Embryonic facial prominence (tissue), 1 donor: ENCODE data around the gene THOP1.
A peak's percentile ranks its signal among the peaks of the same experiment; 100 is the strongest.
"Not testable (repeated sequence)": the region's sequence is repeated elsewhere in the genome, so short reads cannot be mapped to it uniquely, and the experiment has no call there.

Source experiments
- DNase-seq: peaks from one replicate; pipeline ENCODE4 v3.0.0-alpha.2; 2016; ENCODE audit errors: extremely low spot score

THOP1 gene

DNA sequence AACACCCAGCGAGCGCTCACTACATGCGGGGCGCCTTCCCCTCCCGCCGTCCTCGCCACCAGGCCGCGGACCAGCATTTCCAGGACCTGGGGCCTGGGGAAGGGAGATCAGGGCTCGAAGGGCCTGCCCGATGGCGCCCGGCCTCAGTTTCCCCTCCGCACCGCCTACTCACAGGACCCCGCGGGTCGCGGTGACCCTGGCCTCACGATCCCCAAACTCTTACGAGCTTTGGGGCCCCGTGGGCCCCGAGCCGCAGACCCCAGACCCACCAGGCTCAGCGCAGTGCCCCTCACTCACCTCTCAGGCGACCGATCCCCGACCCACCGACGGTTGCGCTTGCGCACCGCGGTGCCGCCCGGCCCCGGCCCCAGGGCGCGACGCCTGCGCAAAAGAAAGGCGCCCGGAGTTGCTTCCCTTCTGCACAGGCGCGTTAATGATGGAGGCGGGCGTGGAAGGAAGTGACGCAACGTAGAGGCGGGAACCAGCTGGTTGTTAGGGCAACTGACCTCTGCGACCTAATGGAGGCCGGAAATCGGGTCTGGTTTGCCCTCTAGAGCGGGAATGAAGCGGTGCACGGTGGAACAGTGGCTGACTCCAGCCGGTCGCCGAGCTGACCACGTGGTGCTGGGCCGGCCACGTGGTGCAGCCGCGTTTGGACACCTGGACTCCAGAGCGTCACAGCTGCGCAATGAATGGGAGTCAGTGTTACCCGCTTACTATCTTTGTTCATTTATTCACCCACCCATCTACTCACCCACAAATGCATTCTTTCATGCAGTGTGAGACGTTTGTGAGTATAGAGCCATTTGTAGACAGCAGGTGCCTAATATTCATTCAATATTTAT lies 2.1 kb upstream of the THOP1 start, which contains the start of gene SGTA:
Gene SGTA, minus strand, starts transcription at position 338 of the 845 bp plus-strand sequence. CDS start 14,205 bp downstream, outside the sequence.
- peak; percentile 96 for DNase-seq

DNA sequence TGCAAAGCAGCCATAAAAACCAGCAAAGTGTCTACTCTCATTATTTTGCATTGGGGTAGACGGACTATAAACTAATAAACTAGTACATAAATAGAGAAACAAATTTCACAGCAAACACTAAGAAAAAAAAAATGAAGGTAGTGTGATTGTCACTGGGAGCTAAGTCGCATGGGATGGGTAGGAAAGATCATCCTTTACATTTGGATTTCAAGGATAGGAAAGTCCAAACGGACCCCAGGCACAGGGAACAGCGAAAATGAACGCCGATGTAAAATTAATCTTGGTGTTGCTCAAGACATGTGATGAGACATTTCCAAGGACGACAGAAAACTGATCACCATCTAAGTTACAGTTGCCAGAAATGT lies 1.5 kb upstream of the THOP1 start:
- DNase-seq, result no peak

DNA sequence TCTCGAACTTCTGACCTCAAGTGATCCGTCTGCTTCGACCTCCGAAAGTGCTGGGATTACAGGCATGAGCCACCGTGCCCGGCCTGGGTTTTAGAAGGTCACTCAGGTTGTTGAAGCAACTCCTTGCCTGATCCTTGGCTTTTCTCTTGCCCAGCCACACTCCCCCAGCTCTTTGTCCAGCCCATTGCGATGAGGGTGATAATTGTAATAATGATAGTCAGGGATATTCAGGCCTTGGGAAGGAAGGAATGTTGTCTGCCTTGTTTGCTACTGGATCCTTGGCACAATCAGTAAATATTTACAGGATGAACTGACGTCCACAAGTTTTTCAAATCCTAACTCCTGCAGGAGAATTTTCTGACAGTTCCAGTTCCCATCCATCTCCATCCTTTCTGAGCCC lies 1.8 kb downstream of the THOP1 start:
- DNase-seq, result no peak

DNA sequence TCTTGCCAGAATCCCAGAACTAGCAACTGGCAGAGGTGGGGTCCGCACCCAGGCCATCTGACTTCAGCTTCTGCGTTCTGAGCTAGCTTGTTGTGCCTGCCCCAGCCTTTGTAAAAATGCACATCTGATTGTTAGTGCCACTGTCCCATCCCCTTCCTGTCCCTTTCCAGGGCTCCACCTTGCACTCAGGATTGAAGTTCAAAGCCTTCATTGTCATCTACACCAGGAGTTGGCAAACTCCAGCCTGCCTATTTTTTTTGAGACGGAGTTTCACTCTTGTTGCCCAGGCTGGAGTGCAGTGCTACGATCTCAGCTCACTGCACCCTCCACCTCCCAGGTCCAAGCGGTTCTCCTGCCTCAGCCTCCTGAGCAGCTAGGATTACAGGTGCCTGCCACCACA lies 2.9 kb downstream of the THOP1 start:
- DNase-seq, result no peak

DNA sequence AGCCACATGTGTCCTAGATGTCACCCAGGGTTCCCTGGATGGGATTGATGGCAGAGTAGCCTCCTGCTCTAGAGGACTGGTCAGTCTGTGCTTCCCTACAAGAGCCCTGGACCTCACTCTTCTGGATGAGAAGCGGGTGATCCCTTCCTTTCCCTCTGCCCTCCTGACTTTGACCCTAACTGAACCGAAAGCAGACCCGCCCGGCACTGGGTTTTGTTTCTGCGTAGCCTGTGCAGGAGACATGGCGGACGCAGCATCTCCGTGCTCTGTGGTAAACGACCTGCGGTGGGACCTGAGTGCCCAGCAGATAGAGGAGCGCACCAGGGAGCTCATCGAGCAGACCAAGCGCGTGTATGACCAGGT lies 4.9 kb downstream of the THOP1 start:
- no peak for DNase-seq

DNA sequence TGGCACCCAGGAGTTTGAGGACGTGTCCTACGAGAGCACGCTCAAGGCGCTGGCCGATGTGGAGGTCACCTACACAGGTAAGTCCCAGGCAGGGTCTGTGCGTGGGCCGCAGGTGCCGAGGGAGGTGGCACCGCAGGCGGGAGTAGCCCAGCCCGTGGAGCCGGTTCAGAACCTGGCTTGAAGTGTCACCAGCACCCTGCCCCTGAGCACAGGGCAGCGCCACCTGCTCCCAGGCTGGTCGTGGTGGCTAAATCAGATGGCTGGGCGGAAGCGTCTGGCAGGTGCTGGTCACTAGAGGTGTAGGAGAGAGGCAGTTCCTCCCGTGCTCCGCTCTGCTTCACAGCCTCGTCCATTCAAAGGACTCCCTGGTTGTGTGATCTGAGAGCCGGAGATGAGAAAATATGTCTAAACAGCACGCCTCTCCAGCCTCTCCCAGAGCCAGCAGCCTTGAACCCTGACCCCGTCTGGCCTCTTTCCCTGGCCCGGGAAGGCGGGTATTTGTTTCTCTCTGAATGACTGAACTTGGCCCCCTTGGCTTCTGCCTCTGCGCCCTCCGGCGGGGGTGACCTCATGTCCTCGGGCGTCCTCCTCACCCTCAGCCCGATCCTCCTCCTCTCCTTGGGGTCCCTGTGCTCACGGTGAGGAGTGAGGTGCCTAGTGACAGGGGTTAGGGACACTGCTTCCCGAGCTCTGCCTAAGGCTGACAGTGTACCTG lies 5.4 kb downstream of the THOP1 start:
- DNase-seq, result no peak

DNA sequence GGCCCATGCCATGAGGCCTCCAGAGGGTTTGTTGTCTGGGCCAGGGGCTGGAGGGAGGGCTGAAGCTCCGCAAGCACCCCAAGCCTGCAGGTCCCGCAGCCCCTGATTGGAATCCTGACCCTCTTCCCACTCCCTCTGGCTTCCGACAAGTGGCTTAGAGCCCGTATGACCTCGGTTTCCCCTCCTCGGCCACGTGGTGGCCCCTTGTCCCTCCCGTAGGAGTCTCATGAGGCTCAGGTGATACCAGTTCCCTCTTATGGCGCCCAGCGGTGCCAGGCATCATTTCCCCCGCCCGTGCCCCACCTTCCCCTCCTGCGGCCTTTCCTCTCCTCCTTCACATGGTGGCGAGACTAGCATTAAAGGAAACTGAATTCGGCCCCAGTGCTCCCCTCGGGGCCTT lies 6.1 kb downstream of the THOP1 start:
- DNase-seq, result no peak

DNA sequence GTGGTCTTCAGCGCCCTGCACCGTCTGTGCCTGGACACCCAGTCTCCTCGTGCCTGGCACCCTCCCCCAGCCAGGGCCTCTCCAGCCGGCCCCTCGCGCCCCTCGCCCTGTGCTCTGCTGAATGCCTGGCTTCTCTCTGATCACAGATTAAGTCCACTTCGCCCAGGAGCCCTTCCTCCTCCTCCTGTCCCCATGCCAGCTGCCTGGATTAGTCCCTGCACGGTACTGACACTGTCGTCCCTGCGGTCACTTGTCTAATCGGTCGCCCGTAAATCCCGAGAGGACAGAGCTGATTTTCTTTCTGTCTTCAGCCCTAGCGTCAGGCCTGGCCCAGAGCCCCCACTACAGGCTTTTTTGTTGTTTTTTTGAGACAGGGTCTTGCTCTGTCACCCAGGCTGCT lies 6.6 kb downstream of the THOP1 start:
- no peak for DNase-seq

DNA sequence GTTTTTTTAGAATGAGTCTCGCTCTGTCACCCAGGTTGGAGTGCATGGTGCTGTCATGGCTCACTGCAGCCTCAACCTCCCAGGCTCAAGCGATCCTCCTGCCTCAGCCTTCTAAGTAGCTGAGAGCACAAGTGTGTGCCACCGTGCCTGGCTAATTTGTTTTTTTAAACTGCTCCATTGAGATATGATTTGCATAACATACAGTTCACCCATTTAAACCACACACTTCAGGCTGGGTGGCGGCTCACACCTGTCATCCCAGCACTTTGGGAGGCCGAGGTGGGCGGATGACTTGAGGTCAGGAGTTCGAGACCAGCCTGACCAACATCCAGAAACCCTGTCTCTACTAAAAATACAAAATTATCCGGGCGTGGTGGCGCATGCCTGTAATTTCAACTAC lies 7.4 kb downstream of the THOP1 start:
- not testable (repeated sequence) for DNase-seq

DNA sequence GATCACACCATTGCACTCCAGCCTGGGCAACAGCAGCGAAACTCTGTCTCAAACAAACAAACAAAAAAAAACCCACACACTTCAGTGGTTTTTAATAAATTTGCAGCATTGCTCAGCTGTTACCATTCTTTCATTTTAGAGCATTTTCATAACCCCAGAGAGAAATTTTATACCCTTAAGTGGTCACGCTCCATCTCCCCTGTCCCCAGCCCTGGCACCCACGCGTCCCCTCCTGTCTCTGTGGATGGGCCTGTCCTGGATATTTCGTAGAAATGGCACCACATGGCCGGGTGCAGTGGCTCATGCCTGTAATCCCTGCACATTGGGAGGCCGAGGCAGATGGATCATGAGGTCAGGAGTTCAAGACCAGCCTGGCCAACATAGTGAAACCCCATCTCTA lies 7.8 kb downstream of the THOP1 start:
- DNase-seq, result no peak

DNA sequence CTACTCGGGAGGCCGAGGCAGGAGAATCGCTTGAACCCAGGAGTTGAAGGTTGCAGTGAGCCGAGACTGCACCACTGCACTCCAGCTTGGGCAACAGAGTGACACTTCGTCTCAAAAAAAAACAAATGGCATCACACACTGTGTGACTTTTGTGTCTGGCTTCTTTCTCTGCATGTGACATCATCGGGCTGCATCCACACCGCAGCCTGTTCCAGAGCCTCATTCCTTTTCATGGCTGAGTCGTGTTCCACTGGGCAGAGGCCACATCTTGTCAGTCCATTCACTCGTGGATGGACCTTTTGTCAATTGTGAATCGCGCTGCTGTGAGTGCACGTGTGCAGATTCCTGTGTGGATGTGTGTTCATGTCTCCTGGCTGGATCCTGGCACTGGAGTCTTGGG lies 8.3 kb downstream of the THOP1 start:
- no peak for DNase-seq

DNA sequence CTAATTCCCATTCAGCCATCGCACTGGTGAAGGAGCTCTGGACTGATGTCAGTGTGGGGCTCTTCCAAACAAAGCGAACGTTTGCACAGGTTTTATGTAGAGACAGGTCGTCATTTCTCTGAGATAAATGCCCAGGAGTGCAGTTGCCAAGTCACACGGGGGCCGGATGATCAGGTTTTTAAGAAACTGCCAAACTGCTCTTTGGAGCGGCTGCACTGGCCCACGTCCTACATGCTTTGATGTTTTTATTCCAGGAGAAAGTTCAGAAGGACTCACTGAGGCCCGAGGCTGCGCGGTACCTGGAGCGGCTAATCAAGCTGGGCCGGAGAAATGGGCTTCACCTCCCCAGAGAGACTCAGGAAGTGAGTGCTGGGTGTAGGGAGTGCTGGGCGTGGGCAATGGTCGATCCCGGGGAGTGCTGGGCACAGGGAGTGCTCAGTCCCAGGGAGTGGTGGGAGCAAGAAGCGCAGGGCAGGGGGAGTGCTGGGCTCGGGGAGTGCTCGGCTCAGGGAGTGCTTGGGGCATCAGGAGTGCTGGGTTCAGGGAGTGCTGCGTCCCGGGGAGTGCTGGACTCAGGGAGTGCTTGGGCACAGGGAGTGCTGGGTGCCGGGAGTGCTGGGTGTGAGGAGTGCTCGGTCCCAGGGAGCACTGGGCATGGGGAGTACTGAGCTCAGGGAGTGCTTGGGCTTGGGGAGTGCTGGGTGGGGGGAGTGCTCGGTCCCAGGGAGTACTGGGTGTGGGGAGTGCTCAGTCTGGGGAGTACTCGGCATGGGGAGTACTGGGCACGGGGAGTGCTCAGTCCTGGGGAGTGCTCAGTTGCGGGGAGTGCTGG lies 10.7 kb downstream of the THOP1 start:
- no peak for DNase-seq

DNA sequence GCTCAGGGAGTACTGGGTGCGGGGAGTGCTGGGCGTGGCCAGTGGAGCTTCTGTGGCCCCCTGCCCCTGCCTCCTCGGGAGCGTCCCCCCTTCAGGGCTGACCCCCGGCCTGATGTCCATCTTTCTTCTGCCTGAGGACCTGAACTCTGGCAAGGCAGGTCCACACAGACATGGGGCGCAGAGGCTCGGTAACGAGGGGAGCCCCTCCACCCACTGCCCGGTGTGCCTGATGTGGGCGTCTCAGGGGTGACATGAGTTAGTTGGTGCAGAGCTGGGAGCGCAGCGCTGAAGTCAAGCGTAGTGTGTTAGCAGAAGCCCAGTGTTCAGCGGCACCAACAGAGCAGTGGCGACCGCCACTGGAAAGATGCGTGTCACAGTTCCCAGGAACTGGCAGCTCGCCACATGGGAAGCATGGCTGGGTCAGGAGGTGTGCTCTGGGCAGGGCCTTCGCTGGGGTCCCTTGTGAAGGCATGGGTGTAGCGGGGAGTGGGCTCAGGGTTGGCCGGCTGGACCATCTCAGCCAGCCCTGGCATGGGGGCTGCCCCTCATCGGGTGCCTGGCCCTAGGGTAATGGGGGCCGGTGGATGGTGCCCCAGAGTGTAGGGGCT lies 11.5 kb downstream of the THOP1 start:
- no peak for DNase-seq

DNA sequence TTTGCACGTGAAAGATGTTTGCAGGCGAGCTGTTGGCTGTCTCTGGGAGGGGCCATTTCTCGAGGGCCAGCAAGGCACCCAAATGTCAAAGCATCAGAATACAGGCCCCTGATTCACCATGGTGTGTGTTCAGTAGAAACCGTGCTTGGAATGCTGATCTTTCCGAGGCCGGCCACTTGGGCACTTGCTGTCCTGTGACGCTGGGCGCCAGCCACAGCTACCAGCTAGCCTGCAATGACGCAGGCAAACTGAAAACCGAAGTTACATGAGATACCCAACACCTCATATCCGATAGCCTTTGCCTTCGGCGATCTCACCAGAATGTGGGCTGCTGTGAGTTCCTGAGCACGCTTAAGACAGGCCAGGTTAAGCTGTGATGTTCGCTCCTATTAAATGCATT lies 12.0 kb downstream of the THOP1 start:
- DNase-seq, result no peak

DNA sequence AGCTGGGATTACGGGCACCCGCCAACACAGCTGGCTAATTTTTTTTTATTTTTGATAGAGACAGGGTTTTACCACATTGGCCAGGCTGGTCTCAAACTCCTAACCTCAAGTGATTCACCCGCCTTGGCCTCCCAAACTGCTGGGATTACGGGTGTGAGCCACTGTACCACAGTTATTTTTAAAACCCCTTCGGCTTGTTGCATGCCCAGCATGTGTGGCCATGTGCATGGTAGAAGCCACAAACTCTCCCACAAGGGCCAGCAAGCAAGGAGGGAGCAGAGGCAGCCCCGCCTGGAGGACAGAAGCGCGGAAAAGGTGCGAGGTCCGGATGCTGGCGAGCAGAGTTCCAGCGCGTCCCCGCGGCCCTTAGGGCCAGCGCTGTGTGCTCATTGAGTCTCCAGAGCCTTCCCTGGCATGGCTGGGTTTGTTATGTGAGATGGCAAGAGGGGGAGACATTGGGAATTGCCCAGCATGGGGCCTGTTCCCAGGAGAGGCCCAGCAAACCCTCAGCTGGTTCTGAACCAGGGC lies 12.9 kb downstream of the THOP1 start:
- no peak for DNase-seq

DNA sequence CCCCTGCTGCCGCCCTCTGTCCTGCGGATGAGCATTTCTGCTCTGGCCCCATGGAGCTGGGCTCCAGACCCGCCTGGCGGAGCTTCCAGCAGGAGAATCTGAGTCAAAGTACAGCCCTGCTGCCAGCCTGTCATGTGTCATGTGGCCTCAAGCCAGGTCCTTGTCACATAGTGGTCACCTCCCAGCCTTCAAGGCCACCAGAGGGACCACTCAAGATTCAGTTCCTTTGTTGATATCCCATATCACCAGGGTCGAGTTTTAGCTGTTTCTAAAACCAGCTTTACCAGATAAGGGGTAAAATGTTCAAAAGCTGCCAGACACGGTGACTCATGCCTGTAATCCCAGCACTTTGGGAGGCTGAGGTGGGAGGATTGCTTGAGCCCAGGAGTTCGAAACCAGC lies 13.4 kb downstream of the THOP1 start:
- DNase-seq, result no peak

DNA sequence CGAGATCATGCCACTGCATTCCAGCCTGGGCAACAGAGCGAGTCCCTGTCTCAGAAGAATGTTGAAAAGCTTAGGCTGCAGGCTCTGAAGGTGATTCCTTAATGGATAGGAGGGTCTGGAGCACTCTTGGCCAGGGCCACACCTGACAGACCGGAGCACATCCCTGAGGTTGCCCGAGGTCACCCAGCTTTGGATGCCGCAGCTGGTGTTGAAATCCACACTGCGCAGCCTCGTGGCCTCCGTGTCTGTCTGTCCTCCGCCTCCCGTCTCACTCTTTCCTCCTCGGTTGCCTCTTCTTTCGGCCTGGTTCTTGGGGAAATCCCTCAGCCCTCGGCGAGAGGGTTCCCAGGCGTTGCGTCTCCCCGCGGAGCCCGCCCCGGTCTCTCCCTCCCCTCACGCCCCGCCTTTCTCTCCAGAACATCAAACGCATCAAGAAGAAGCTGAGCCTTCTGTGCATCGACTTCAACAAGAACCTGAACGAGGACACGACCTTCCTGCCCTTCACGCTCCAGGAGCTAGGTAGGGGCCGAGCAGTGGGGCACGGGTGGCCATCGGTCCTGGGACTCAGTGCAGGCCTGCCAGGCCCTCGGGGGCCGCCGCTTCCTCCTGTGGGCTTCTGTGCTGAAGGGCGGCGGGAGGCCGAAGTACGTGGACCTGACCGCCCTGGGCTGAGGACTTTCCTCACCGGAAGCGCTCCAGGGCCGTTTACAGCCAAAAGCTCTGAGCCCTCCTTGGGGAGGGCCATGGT lies 14.1 kb downstream of the THOP1 start:
- no peak for DNase-seq

DNA sequence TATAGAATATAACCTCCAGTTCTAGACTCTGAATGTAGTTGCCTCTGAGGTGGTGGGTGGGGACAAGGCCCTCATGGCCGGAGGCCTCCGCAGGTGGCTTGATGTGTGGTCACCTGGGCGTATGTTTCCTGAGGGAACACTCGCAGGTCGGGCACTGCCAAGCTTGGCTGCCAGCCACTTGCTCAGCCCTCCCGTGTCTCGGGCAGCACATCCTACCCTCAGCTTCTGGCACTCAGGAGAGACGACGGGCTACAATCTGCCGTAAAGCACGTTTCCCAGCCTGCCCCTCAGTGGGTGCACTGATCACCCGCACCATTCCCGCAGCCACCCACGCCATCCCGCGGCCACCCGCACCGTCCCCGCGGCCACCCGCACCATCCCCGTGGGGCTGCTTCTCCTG lies 15.2 kb downstream of the THOP1 start:
- no peak for DNase-seq

DNA sequence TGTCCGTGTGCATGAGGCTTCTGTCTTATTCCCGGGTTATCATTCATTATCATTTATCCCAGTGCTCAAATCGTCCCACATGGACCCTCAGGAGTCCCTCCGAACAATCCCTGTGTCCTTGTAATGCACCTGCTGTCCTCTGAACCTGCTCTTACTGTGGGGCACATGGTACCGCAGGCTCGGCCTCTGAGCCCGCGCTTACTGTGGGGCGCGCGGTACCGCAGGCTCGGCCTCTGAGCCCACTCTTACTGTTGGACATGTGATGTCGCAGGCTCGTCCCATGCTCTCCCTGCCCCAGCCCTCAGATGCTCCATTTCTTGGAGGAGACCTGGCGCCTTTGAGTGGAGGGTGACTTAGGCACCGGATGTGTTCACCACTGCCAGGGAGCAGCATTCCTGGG lies 17.5 kb downstream of the THOP1 start:
- DNase-seq, result no peak

DNA sequence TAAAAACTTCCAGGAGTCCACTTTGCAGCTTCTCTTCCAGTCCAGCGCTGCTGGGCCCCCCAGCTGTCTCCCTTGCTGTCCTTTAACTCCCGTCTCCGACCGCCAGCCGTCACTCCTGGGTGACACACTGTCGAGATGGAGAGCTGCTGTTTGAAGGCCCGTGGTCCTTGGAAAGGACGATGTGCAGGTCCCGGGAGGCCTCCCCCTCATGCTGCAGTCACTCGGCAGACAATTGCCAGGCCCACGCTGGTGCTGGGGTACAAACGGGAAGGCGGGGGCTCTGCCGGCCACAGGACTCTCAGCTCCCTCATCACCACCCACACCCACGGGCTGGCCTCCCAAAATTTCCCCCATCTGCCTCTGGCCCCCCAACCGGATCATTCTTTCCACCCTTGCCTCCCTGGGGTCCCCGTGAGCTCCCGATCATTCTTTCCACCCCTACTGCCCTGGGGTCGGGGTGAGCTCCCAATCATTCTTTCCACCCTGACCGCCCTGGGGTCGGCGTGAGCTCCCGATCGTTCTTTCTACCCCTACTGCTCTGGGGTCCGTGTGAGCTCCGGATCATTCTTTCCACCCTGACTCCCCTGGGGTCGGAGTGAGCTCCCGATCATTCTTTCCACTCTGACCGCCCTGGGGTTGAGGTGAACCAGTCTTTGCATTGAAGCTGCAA lies 18.3 kb downstream of the THOP1 start:
- DNase-seq, result no peak
